Upper lobe of left lung (tissue), 4 donors: ENCODE measurements around the gene FOXO1.

Experiments
- EP300 ChIP-seq, 4 donors: sonication (generic); formaldehyde crosslinking; IDR thresholded peaks; one replicate each; pipeline ENCODE4 v1.5.1; 2017; ENCODE audit warnings: antibody characterized with exemption in 4 of 4, control low read depth in 2 of 4
- POLR2AphosphoS5 ChIP-seq, 2 donors: sonication (generic); formaldehyde crosslinking; IDR thresholded peaks; one replicate each; pipeline ENCODE4 v1.5.1; 2017; ENCODE audit warnings: antibody characterized with exemption in 2 of 2
- TF ChIP-seq, protein P1 (sequence below), 6 experiments: fragments of 450-650 bp in 4 of 6; fragments of 200-600 bp in 2 of 6; sonication (generic) in 2 of 6; IDR thresholded peaks; one replicate each; pipeline ENCODE4 v1.5.1; 2016 to 2019; ENCODE audit warnings: antibody characterized with exemption in 6 of 6

- TF ChIP-seq, protein P1, sequence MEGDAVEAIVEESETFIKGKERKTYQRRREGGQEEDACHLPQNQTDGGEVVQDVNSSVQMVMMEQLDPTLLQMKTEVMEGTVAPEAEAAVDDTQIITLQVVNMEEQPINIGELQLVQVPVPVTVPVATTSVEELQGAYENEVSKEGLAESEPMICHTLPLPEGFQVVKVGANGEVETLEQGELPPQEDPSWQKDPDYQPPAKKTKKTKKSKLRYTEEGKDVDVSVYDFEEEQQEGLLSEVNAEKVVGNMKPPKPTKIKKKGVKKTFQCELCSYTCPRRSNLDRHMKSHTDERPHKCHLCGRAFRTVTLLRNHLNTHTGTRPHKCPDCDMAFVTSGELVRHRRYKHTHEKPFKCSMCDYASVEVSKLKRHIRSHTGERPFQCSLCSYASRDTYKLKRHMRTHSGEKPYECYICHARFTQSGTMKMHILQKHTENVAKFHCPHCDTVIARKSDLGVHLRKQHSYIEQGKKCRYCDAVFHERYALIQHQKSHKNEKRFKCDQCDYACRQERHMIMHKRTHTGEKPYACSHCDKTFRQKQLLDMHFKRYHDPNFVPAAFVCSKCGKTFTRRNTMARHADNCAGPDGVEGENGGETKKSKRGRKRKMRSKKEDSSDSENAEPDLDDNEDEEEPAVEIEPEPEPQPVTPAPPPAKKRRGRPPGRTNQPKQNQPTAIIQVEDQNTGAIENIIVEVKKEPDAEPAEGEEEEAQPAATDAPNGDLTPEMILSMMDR (IDR thresholded peaks at IDR 0.05), result no peak
- TF ChIP-seq EP300 (IDR thresholded peaks at IDR 0.05) (no peak), POLR2AphosphoS5 (IDR thresholded peaks at IDR 0.05) (no peak)
Measured at GRCh38 chr13:40514802-40515201, 151.6 kb downstream of the FOXO1 start.
